Stomach (tissue), 9 donors: ENCODE data around the gene SRP54. TPM values are rescaled to one million over a fixed set of nuclear protein-coding genes. Genes with fewer than 3 reads are reported as not detected.
A peak's percentile ranks its signal among the peaks of the same experiment; 100 is the strongest.
"Not testable (repeated sequence)": the region's sequence is repeated elsewhere in the genome, so short reads cannot be mapped to it uniquely, and the experiment has no call there.

ENCODE experiments used
- DNase-seq, 2 donors: peaks; one replicate each; pipeline versions ENCODE4 v3.0.0 to v3.0.0-alpha.2; 2013 to 2019
- H3K27ac ChIP-seq, 5 donors: fragments of 200-600 bp in 4 of 5; sonication (generic) in 4 of 5; one replicate each; pipeline ENCODE4 v1.5.1; 2013 to 2019; ENCODE audit warnings: mild to moderate bottlenecking in 1 of 5, moderate library complexity in 1 of 5
- H3K27me3 ChIP-seq, 3 donors: fragments of 200-600 bp; sonication (generic); one replicate each; pipeline ENCODE4 v1.5.1; 2017 to 2019; ENCODE audit warnings: mixed run types in 1 of 3
- H3K36me3 ChIP-seq, 4 donors: fragments of 200-600 bp; sonication (generic); 1 replicate in 3 of 4; 2 replicates in 1 of 4; pipeline ENCODE4 v1.5.1; 2016 to 2019
- H3K4me1 ChIP-seq, 4 donors: fragments of 200-600 bp; sonication (generic); one replicate each; pipeline ENCODE4 v1.5.1; 2016 to 2019
- H3K4me3 ChIP-seq, 4 donors: fragments of 200-600 bp; sonication (generic) in 3 of 4; one replicate each; pipeline ENCODE4 v1.5.1; 2016 to 2019; ENCODE audit warnings: mild to moderate bottlenecking in 1 of 4
- H3K9me3 ChIP-seq, 4 donors: fragments of 200-600 bp; sonication (generic); one replicate each; pipeline ENCODE4 v1.5.1; 2016 to 2019
- CTCF ChIP-seq, 7 experiments: fragments of 450-650 bp in 4 of 7; fragments of 200-600 bp in 3 of 7; sonication (generic) in 3 of 7; IDR thresholded peaks; one replicate each; pipeline ENCODE4 v1.5.1; 2016 to 2019; ENCODE audit warnings: antibody characterized with exemption in 7 of 7, control low read depth in 2 of 7, mild to moderate bottlenecking in 1 of 7
- EP300 ChIP-seq: sonication (generic); formaldehyde crosslinking; IDR thresholded peaks from one replicate; pipeline ENCODE4 v1.6.1; 2017; ENCODE audit warnings: antibody characterized with exemption
- POLR2A ChIP-seq, 4 donors: fragments of 450-650 bp; IDR thresholded peaks; one replicate each; pipeline ENCODE4 v1.6.1; 2016; ENCODE audit warnings: antibody characterized with exemption in 4 of 4, control low read depth in 2 of 4, mild to moderate bottlenecking in 1 of 4, moderate library complexity in 1 of 4
- POLR2AphosphoS5 ChIP-seq, 3 donors: sonication (generic); formaldehyde crosslinking; IDR thresholded peaks; one replicate each; pipeline ENCODE4 v1.6.1; 2016; ENCODE audit warnings: antibody characterized with exemption in 3 of 3
- whole genome bisulfite sequencing, 5 donors: extraction: QIAGEN DNeasy Blood & Tissue Kit in 3 of 5; methylation state at CpG; one replicate each; pipeline versions ENCODE4 v1.1.5 to v1.1.7; 2013 to 2018; 5-methylcytosine and 5-hydroxymethylcytosine counted together
- intact Hi-C: fragments of 100-400 bp; cut with DNase I; formaldehyde crosslinking; loops from one replicate; pipeline ENCODE4 v1.15.1; 2023; ENCODE audit warnings: low total_unique reads
- polyA plus RNA-seq, 3 donors: library from polyadenylated mRNA; stranded (reverse); fragments of 200-250 nt; gene quantifications; one replicate each; pipeline ENCODE4 v1.2.3, GENCODE V29; 2013
- total RNA-seq, 5 donors: library from RNA; depleted of rRNA; stranded (reverse); fragments of >200 nt; gene quantifications; one replicate each; pipeline versions ENCODE4 v1.1.0 to v1.2.3, GENCODE V29; 2014 to 2016
- donor health status: healthy with polysubstance abuse.
- donor health status: Bipolar disorder and iron deficiency.
- donor health status: healthy.

The SRP54 gene
- total and polyA plus RNA-seq, 8 donors: 12.9 to 111 (median 23.7) TPM

- no peak overlapping the region for H3K4me3 ChIP-seq
- WGBS, 5 donors: 42 to 67% (median 54%) methylated on average over 1 of the region's 1 CpG
- intact Hi-C loops: no loop called here
- TF ChIP-seq CTCF (IDR thresholded peaks at IDR 0.05) (no peak), EP300 (no peak), POLR2A (IDR thresholded peaks at IDR 0.05) (no peak), POLR2AphosphoS5 (IDR thresholded peaks at IDR 0.05) (no peak)
- peaks cover 4 to 53% (median 28%) of the 10 kb centered on the region in 4 donors for H3K4me1 ChIP-seq
- DNase-seq: no peak
- H3K36me3 ChIP-seq: peaks cover 4 to 57% (median 56%) of the 10 kb centered on the region in 4 donors
- no peak overlapping the region for H3K27ac ChIP-seq
- H3K27me3 ChIP-seq: no peaks in the 10 kb centered on the region
- no peaks in the 10 kb centered on the region for H3K9me3 ChIP-seq
These were observed 69.0 kb downstream of the SRP54 start for GRCh38 chr14:35051796-35052195.

GRCh38 chr14:35052637-35053036 lies 69.8 kb downstream of the SRP54 start:
- H3K4me1 ChIP-seq: peaks cover 0 to 45% (median 19%) of the 10 kb centered on the region in 4 donors
- no peaks in the 10 kb centered on the region for H3K27me3 ChIP-seq
- H3K27ac ChIP-seq: no peak overlapping the region
- DNase-seq: no peak
- H3K4me3 ChIP-seq: no peak overlapping the region
- no peak for TF ChIP-seq POLR2A (IDR thresholded peaks at IDR 0.05)
- no peak for TF ChIP-seq POLR2AphosphoS5 (IDR thresholded peaks at IDR 0.05)
- no peak for TF ChIP-seq EP300
- TF ChIP-seq CTCF (IDR thresholded peaks at IDR 0.05): no peak
- WGBS, 5 donors: 68 to 100% (median 93%) methylated on average over 2 of the region's 2 CpGs
- H3K9me3 ChIP-seq: no peaks in the 10 kb centered on the region
- H3K36me3 ChIP-seq: peaks cover 4 to 65% (median 64%) of the 10 kb centered on the region in 4 donors
- intact Hi-C loops: no loop called here

GRCh38 chr14:35061113-35061791 lies 78.5 kb downstream of the SRP54 start:
- H3K4me3 ChIP-seq, H3K9me3 ChIP-seq, H3K4me1 ChIP-seq, intact Hi-C loops, H3K27me3 ChIP-seq: not testable (repeated sequence)
- WGBS, 5 donors: 39 to 67% (median 58%) methylated on average over 1 of the region's 1 CpG
- peak; percentile 28 to 35 for DNase-seq
- H3K36me3 ChIP-seq: peaks cover 4 to 61% (median 59%) of the 10 kb centered on the region in 4 donors
- peak overlapping the region in 1 of 5 donors; percentile 13 for H3K27ac ChIP-seq

GRCh38 chr14:35065731-35066130 lies 82.9 kb downstream of the SRP54 start:
- H3K9me3 ChIP-seq, H3K4me3 ChIP-seq, intact Hi-C loops, H3K27ac ChIP-seq, H3K27me3 ChIP-seq, DNase-seq, H3K4me1 ChIP-seq: not testable (repeated sequence)
- WGBS, 5 donors: 90 to 97% (median 95%) methylated on average over 5 of the region's 5 CpGs
- peaks cover 4 to 63% (median 42%) of the 10 kb centered on the region in 4 donors for H3K36me3 ChIP-seq

GRCh38 chr14:35068238-35069012 lies 85.6 kb downstream of the SRP54 start:
- no peak overlapping the region for H3K4me3 ChIP-seq
- H3K4me1 ChIP-seq: no peaks in the 10 kb centered on the region
- DNase-seq: no peak
- no peak for TF ChIP-seq POLR2AphosphoS5 (IDR thresholded peaks at IDR 0.05)
- H3K36me3 ChIP-seq: peaks cover 4 to 72% (median 55%) of the 10 kb centered on the region in 4 donors
- H3K27ac ChIP-seq: no peak overlapping the region
- H3K27me3 ChIP-seq: no peaks in the 10 kb centered on the region
- WGBS, 5 donors: 65 to 84% (median 71%) methylated on average over 4 of the region's 4 CpGs
- intact Hi-C loops: no loop called here
- no peaks in the 10 kb centered on the region for H3K9me3 ChIP-seq

- H3K27ac ChIP-seq: no peak overlapping the region
- peaks cover 7 to 75% (median 69%) of the 10 kb centered on the region in 4 donors for H3K36me3 ChIP-seq
- H3K27me3 ChIP-seq: no peaks in the 10 kb centered on the region
- no peaks in the 10 kb centered on the region for H3K9me3 ChIP-seq
- intact Hi-C loops: no loop called here
- TF ChIP-seq POLR2AphosphoS5 (IDR thresholded peaks at IDR 0.05): no peak
- TF ChIP-seq POLR2A (IDR thresholded peaks at IDR 0.05): no peak
- no peak for TF ChIP-seq CTCF (IDR thresholded peaks at IDR 0.05)
- no peak for TF ChIP-seq EP300
- 91 to 100% (median 97%) methylated on average over 3 of the region's 3 CpGs for WGBS, 5 donors
- DNase-seq: no peak
- H3K4me1 ChIP-seq: no peaks in the 10 kb centered on the region
- H3K4me3 ChIP-seq: no peak overlapping the region
These were observed 89.4 kb downstream of the SRP54 start for GRCh38 chr14:35072226-35072625.
